Sigmoid colon (tissue), 4 donors: ENCODE measurements around the gene WDR86.

Source experiments
- CTCF ChIP-seq, 4 experiments: fragments of 450-650 bp in 3 of 4; fragments of 200-600 bp in 1 of 4; IDR thresholded peaks; one replicate each; pipeline ENCODE4 v1.5.1; 2016 to 2019; ENCODE audit warnings: antibody characterized with exemption in 4 of 4, mild to moderate bottlenecking in 3 of 4, moderate library complexity in 2 of 4
- EP300 ChIP-seq, 4 donors: sonication (generic); formaldehyde crosslinking; IDR thresholded peaks; one replicate each; pipeline ENCODE4 v1.6.1; 2017; ENCODE audit warnings: antibody characterized with exemption in 4 of 4
- POLR2A ChIP-seq, 2 donors: fragments of 450-650 bp; IDR thresholded peaks; one replicate each; pipeline ENCODE4 v1.6.1; 2016; ENCODE audit warnings: antibody characterized with exemption in 2 of 2, mild to moderate bottlenecking in 2 of 2, moderate library complexity in 2 of 2
- POLR2AphosphoS5 ChIP-seq, 4 donors: sonication (generic); formaldehyde crosslinking; IDR thresholded peaks; one replicate each; pipeline ENCODE4 v1.6.1; 2017; ENCODE audit warnings: antibody characterized with exemption in 4 of 4

- no peak for TF ChIP-seq CTCF (IDR thresholded peaks at IDR 0.05)
- TF ChIP-seq POLR2AphosphoS5 (IDR thresholded peaks at IDR 0.05) = no peak
- TF ChIP-seq POLR2A (IDR thresholded peaks at IDR 0.05) = no peak
- TF ChIP-seq EP300 (IDR thresholded peaks at IDR 0.05) = no peak
Observed at GRCh38 chr7:151431768-151432311, 22.0 kb upstream of the WDR86 start.
